ENCODE data around the gene CELF5. TPM values are rescaled to one million over a fixed set of nuclear protein-coding genes. Genes with fewer than 3 reads are reported as not detected.
A peak's percentile ranks its signal among the peaks of the same experiment; 100 is the strongest.

The CELF5 gene
- total and polyA plus RNA-seq, 9 of the 15 experiments (the other 6 are each of a cell fraction or from before 2014, with no cell fraction given), result 0.01 to 0.56 (median 0.22) TPM

DNA sequence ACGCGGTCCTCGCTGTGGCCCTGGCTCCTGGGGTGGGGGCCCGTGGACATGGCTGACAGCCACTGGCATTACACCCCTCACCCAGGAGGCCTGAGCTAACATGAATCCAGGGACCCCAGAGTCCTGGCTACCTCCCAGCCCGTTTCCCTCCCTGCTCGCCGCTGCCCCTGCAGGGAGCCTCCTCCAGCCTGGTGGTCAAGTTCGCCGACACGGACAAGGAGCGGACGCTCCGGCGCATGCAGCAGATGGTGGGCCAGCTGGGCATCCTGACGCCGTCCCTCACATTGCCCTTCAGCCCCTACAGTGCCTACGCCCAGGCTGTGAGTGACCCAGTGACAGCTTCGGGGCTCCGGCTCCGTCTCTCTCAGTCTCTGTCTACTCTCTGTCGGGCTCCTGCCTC is 56.6 kb downstream of the CELF5 start:
- Histone ChIP-seq H3K9me3 (replicated peaks; ENCODE audit: control insufficient read depth, insufficient read depth, low read depth, low read length) (no peaks in the 10 kb centered on the region), H3K27me3 (ENCODE audit: control insufficient read depth in 2 of 2, insufficient read depth in 2 of 2, low read length in 2 of 2) (peaks cover 12 to 36% of the 10 kb centered on the region in 2 experiments; a peak in 3 of 5 replicates), H3K4me1 (replicated peaks in 1 of 2; ENCODE audit: control insufficient read depth in 2 of 2, insufficient read depth in 2 of 2, low read length in 2 of 2) (peaks cover 15 to 38% of the 10 kb centered on the region in 2 experiments; a peak in 4 of 5 replicates), H2AFZ (ENCODE audit: low read depth, low read length) (no peak overlapping the region), H3K79me2 (ENCODE audit: control insufficient read depth, insufficient read depth, low read length) (no peaks in the 10 kb centered on the region), H3K9ac (ENCODE audit: insufficient read depth in 1 of 2, low read depth in 2 of 2, low read length in 2 of 2) (peak overlapping the region in 1 of 2 experiments; percentile 38; a peak in 1 of 4 replicates), H3K9me1 (ENCODE audit: control insufficient read depth, insufficient read depth, low read length) (no peaks in the 10 kb centered on the region), H3K36me3 (ENCODE audit: control insufficient read depth, insufficient read depth, low read length) (no peaks in the 10 kb centered on the region), H4K20me1 (replicated peaks; ENCODE audit: control insufficient read depth, insufficient read depth, low read length) (no peaks in the 10 kb centered on the region; the same call in 1 of the 2 replicates), H3K4me3 (no peak overlapping the region), H3K27ac (ENCODE audit: extremely low read depth, low read depth, low read length) (no peak overlapping the region), H3K4me2 (ENCODE audit: insufficient read depth, low read length) (no peak overlapping the region)
- ChIA-PET CTCF (ENCODE audit: low intra/inter-chr PET ratio) (no interaction called here), POLR2A (interaction anchor here (1.0 to 1.5 kb wide), 2 partner anchors 22 to 24 kb away, joined by 3 to 6 read pairs; no protein-coding TSS in a partner anchor)
- DNase-seq (ENCODE audit: extremely low read depth in 1 of 4, low spot score in 3 of 4), result no peak
- 15% methylated on average over 19 of the region's 21 CpGs for WGBS (ENCODE audit: insufficient coverage, low coverage, missing lambda C conversion rate)
- FAIRE-seq, result no peak
- BruUV-seq (replicated peaks), result no TSS peak
- ATAC-seq, result no peak
- intact Hi-C loops (cut with micrococcal nuclease) (no loop called here), in situ Hi-C loops (cut with MboI) (no loop called here)
- TF ChIP-seq ZNF146 (CRISPR knock-in tag; IDR thresholded peaks at IDR 0.05; ENCODE audit: unreplicated experiment) (no peak), PHF20 (IDR thresholded peaks at IDR 0.05; ENCODE audit: partially characterized antibody) (no peak), FOXK1 (CRISPR knock-in tag; IDR thresholded peaks at IDR 0.05; ENCODE audit: borderline replicate concordance) (no peak), SRSF1 (IDR thresholded peaks at IDR 0.05; ENCODE audit: low read depth, low read length) (no peak), MCM5 (IDR thresholded peaks at IDR 0.05; ENCODE audit: low read depth) (no peak), POLR2AphosphoS2 (IDR thresholded peaks at IDR 0.05; ENCODE audit: low read length) (no peak), XRCC5 (IDR thresholded peaks at IDR 0.05; ENCODE audit: low read depth, low read length) (no peak), SMARCA5 (IDR thresholded peaks at IDR 0.05) (no peak), GABPA (tag; conservative IDR thresholded peaks at IDR 0.05; ENCODE audit: low read depth) (no peak), SMARCA4 (IDR thresholded peaks at IDR 0.05) (no peak)
- TF ChIP-seq, protein P1, sequence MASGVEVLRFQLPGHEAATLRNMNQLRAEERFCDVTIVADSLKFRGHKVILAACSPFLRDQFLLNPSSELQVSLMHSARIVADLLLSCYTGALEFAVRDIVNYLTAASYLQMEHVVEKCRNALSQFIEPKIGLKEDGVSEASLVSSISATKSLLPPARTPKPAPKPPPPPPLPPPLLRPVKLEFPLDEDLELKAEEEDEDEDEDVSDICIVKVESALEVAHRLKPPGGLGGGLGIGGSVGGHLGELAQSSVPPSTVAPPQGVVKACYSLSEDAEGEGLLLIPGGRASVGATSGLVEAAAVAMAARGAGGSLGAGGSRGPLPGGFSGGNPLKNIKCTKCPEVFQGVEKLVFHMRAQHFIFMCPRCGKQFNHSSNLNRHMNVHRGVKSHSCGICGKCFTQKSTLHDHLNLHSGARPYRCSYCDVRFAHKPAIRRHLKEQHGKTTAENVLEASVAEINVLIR (CRISPR knock-in tag; IDR thresholded peaks at IDR 0.05), result no peak
- TF ChIP-seq, protein P2, sequence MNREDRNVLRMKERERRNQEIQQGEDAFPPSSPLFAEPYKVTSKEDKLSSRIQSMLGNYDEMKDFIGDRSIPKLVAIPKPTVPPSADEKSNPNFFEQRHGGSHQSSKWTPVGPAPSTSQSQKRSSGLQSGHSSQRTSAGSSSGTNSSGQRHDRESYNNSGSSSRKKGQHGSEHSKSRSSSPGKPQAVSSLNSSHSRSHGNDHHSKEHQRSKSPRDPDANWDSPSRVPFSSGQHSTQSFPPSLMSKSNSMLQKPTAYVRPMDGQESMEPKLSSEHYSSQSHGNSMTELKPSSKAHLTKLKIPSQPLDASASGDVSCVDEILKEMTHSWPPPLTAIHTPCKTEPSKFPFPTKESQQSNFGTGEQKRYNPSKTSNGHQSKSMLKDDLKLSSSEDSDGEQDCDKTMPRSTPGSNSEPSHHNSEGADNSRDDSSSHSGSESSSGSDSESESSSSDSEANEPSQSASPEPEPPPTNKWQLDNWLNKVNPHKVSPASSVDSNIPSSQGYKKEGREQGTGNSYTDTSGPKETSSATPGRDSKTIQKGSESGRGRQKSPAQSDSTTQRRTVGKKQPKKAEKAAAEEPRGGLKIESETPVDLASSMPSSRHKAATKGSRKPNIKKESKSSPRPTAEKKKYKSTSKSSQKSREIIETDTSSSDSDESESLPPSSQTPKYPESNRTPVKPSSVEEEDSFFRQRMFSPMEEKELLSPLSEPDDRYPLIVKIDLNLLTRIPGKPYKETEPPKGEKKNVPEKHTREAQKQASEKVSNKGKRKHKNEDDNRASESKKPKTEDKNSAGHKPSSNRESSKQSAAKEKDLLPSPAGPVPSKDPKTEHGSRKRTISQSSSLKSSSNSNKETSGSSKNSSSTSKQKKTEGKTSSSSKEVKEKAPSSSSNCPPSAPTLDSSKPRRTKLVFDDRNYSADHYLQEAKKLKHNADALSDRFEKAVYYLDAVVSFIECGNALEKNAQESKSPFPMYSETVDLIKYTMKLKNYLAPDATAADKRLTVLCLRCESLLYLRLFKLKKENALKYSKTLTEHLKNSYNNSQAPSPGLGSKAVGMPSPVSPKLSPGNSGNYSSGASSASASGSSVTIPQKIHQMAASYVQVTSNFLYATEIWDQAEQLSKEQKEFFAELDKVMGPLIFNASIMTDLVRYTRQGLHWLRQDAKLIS (CRISPR knock-in tag; IDR thresholded peaks at IDR 0.05), result no peak
- TF ChIP-seq, protein P3, sequence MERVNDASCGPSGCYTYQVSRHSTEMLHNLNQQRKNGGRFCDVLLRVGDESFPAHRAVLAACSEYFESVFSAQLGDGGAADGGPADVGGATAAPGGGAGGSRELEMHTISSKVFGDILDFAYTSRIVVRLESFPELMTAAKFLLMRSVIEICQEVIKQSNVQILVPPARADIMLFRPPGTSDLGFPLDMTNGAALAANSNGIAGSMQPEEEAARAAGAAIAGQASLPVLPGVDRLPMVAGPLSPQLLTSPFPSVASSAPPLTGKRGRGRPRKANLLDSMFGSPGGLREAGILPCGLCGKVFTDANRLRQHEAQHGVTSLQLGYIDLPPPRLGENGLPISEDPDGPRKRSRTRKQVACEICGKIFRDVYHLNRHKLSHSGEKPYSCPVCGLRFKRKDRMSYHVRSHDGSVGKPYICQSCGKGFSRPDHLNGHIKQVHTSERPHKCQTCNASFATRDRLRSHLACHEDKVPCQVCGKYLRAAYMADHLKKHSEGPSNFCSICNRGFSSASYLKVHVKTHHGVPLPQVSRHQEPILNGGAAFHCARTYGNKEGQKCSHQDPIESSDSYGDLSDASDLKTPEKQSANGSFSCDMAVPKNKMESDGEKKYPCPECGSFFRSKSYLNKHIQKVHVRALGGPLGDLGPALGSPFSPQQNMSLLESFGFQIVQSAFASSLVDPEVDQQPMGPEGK (CRISPR knock-in tag; IDR thresholded peaks at IDR 0.05; ENCODE audit: borderline replicate concordance), result no peak

All from K562 (cell line).